Measurements from ENCODE around the gene MAN1A2.

MAN1A2 gene

DNA sequence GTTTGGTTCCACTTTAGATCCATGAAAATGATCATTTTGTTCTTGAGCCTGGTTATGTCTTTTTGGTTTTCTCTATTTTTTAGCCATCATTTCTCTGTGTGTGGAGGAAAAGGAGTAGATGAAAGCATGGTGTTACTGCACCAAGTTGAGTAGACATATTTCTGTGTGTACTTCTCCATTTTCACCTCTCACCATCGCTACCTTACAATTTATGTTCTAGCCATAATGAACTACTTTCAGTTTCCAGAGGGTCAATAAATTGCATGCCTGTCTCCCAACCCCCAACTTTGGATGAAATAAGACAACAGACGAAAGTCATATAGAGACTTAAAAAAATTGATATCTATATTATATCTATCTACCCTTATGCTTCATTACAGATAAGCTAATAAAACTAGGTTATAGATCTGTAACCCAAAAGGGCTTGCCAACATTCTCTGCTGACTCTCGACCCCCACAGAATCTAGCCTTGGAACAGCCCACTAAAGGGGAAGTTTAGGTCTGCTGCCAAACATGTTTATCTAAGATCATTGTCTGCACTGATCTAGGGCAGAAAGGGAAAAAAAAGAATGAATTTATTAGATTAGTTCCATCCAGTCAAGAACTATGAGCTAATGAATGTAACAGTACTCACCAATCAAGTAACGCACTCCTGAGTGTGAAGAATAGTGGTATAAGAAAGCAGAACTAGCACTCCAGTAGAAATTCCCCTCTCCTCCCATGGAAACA lies 7.5 kb upstream of the MAN1A2 start:
- no peaks in the 10 kb centered on the region for H3K27me3 ChIP-seq (ENCODE audit: insufficient read depth, low read length, poor library complexity)
- peaks cover 4% of the 10 kb centered on the region; the same call in 1 of the 2 replicates for H3K4me1 ChIP-seq (ENCODE audit: insufficient read depth, low read length)
- DNase-seq = no peak
- H4K20me1 ChIP-seq (ENCODE audit: insufficient read depth, low read length) = no peaks in the 10 kb centered on the region
- no peak for ATAC-seq (ENCODE audit: insufficient read depth, low read depth)
- H3K4me3 ChIP-seq (ENCODE audit: low read depth in 1 of 2, low read length in 2 of 2) = no peak overlapping the region
- no peak overlapping the region for H2AFZ ChIP-seq (ENCODE audit: low read depth, low read length)
- H3K36me3 ChIP-seq (ENCODE audit: insufficient read depth, low read length) = no peaks in the 10 kb centered on the region
- no peak overlapping the region for H3K9ac ChIP-seq (ENCODE audit: low read depth, low read length)
- no peaks in the 10 kb centered on the region for H3K9me3 ChIP-seq (ENCODE audit: insufficient read depth, low read length, severe bottlenecking)
- no peak overlapping the region for H3K27ac ChIP-seq (ENCODE audit: low read length)
- no peaks in the 10 kb centered on the region for H3K79me2 ChIP-seq (ENCODE audit: insufficient read depth, low read length)
- TF ChIP-seq EZH2 (IDR thresholded peaks at IDR 0.05; ENCODE audit: borderline replicate concordance, low read depth, low read length, severe bottlenecking) = no peak
- TF ChIP-seq, protein P1, sequence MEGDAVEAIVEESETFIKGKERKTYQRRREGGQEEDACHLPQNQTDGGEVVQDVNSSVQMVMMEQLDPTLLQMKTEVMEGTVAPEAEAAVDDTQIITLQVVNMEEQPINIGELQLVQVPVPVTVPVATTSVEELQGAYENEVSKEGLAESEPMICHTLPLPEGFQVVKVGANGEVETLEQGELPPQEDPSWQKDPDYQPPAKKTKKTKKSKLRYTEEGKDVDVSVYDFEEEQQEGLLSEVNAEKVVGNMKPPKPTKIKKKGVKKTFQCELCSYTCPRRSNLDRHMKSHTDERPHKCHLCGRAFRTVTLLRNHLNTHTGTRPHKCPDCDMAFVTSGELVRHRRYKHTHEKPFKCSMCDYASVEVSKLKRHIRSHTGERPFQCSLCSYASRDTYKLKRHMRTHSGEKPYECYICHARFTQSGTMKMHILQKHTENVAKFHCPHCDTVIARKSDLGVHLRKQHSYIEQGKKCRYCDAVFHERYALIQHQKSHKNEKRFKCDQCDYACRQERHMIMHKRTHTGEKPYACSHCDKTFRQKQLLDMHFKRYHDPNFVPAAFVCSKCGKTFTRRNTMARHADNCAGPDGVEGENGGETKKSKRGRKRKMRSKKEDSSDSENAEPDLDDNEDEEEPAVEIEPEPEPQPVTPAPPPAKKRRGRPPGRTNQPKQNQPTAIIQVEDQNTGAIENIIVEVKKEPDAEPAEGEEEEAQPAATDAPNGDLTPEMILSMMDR (IDR thresholded peaks at IDR 0.05; ENCODE audit: borderline replicate concordance, extremely low read depth, low read length, poor library complexity, severe bottlenecking) = no peak
- H3K4me2 ChIP-seq (ENCODE audit: insufficient read depth, low read length) = no peak overlapping the region

DNA sequence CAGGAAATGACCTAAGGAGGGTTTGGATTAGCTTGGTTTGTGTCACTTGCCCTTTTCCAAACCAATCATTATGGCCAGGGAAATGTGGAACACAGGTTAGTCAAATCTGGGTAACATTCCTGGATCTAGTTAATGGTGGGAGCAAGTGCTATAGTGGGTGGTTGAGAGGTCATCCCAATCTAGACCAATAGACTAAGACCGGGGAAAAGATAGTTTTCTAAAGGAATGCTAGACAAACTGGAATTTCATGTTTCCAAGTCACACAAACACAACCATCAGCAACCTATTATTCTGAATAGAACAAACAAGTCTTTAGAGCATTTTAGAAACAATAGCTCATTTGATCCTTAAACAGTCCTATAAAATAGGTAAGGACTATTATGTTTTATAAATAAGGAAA lies 4.3 kb upstream of the MAN1A2 start:
- no peak overlapping the region for H3K4me2 ChIP-seq (ENCODE audit: insufficient read depth, low read length)
- no peak overlapping the region for H3K4me3 ChIP-seq (ENCODE audit: low read depth in 1 of 2, low read length in 2 of 2)
- H2AFZ ChIP-seq (ENCODE audit: low read depth, low read length) = no peak overlapping the region
- no peaks in the 10 kb centered on the region for H4K20me1 ChIP-seq (ENCODE audit: insufficient read depth, low read length)
- H3K4me1 ChIP-seq (ENCODE audit: insufficient read depth, low read length) = peaks cover 17% of the 10 kb centered on the region
- no peaks in the 10 kb centered on the region for H3K9me3 ChIP-seq (ENCODE audit: insufficient read depth, low read length, severe bottlenecking)
- no peak for TF ChIP-seq EZH2 (IDR thresholded peaks at IDR 0.05; ENCODE audit: borderline replicate concordance, low read depth, low read length, severe bottlenecking)
- TF ChIP-seq, protein P1 (IDR thresholded peaks at IDR 0.05; ENCODE audit: borderline replicate concordance, extremely low read depth, low read length, poor library complexity, severe bottlenecking) = no peak
- DNase-seq (no peak), ATAC-seq (ENCODE audit: insufficient read depth, low read depth) (no peak)
- no peaks in the 10 kb centered on the region for H3K36me3 ChIP-seq (ENCODE audit: insufficient read depth, low read length)
- no peak overlapping the region for H3K27ac ChIP-seq (ENCODE audit: low read length)
- no peaks in the 10 kb centered on the region for H3K27me3 ChIP-seq (ENCODE audit: insufficient read depth, low read length, poor library complexity)
- no peak overlapping the region for H3K9ac ChIP-seq (ENCODE audit: low read depth, low read length)
- H3K79me2 ChIP-seq (ENCODE audit: insufficient read depth, low read length) = peaks cover 10% of the 10 kb centered on the region

DNA sequence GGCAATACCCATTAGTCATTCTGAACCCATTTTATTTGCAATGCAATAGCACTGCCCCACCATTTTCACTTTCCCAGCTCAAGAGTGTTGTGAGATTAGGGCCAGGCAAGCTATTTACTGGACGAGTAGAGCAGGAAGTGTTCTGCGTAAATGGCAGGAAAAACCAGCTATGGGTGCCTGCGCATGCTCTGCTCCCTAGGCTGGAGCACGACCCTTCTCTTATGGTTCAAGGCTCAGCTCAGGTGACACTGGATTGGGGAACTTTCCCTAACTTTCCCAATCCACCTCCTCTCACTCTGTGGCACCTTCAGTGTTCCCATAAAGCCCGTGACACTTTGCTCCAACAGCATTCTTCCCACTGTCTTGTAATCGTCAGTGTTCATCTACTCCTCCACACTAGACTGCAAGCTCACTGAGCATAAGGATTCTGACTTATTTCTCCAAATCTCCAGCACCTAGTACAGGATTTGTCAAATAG lies 3.6 kb upstream of the MAN1A2 start:
- Histone ChIP-seq H3K4me1 (ENCODE audit: insufficient read depth, low read length) (peaks cover 20% of the 10 kb centered on the region), H3K4me2 (ENCODE audit: insufficient read depth, low read length) (no peak overlapping the region), H4K20me1 (ENCODE audit: insufficient read depth, low read length) (peaks cover 2% of the 10 kb centered on the region; the same call in 1 of the 2 replicates), H2AFZ (ENCODE audit: low read depth, low read length) (no peak overlapping the region), H3K79me2 (ENCODE audit: insufficient read depth, low read length) (peaks cover 17% of the 10 kb centered on the region), H3K36me3 (ENCODE audit: insufficient read depth, low read length) (no peaks in the 10 kb centered on the region), H3K9me3 (ENCODE audit: insufficient read depth, low read length, severe bottlenecking) (no peaks in the 10 kb centered on the region), H3K4me3 (ENCODE audit: low read depth in 1 of 2, low read length in 2 of 2) (no peak overlapping the region), H3K27ac (ENCODE audit: low read length) (no peak overlapping the region), H3K9ac (ENCODE audit: low read depth, low read length) (no peak overlapping the region), H3K27me3 (ENCODE audit: insufficient read depth, low read length, poor library complexity) (no peaks in the 10 kb centered on the region)
- DNase-seq = no peak
- no peak for ATAC-seq (ENCODE audit: insufficient read depth, low read depth)
- TF ChIP-seq EZH2 (IDR thresholded peaks at IDR 0.05; ENCODE audit: borderline replicate concordance, low read depth, low read length, severe bottlenecking) = no peak
- TF ChIP-seq, protein P1 (IDR thresholded peaks at IDR 0.05; ENCODE audit: borderline replicate concordance, extremely low read depth, low read length, poor library complexity, severe bottlenecking) = no peak

Measured in DND-41 (cell line).